ENCODE data around the gene TTC9B. TPM values are rescaled to one million over a fixed set of nuclear protein-coding genes. Genes with fewer than 3 reads are reported as not detected.

TTC9B gene
- total and polyA plus RNA-seq, 2 of the 8 experiments (the other 6 are each of a cell fraction or from before 2014, with no cell fraction given), result 0.26 TPM; not detected in 1

- H3K79me1 ChIP-seq (ENCODE audit: low read depth, low read length), result no peaks in the 10 kb centered on the region
- no peaks in the 10 kb centered on the region for H3K79me2 ChIP-seq (ENCODE audit: control insufficient read depth in 1 of 2, insufficient read depth in 2 of 2, low read length in 2 of 2)
- H3K14ac ChIP-seq (ENCODE audit: insufficient read length), result no peak overlapping the region
- H4K91ac ChIP-seq (replicated peaks; ENCODE audit: insufficient read length, low read length), result no peak overlapping the region
- H4K20me1 ChIP-seq (replicated peaks in 1 of 2; ENCODE audit: control insufficient read depth in 1 of 2, insufficient read depth in 2 of 2, low read length in 2 of 2), result peaks cover 3 to 4% of the 10 kb centered on the region in 2 experiments
- H3K23me2 ChIP-seq (ENCODE audit: low read depth, low read length), result peaks cover 7% of the 10 kb centered on the region; the same call in 1 of the 2 replicates
- no peak overlapping the region for H3K56ac ChIP-seq (replicated peaks; ENCODE audit: insufficient read length, low read depth, low read length)
- no peak overlapping the region for H3K18ac ChIP-seq (ENCODE audit: extremely low read depth, low read length)
- WGBS, 2 experiments (ENCODE audit: extremely low coverage in 1 of 2, insufficient coverage in 1 of 2, insufficient read length in 1 of 2, insufficient replicate concordance in 2 of 2, low coverage in 1 of 2, low lambda C conversion rate in 2 of 2, missing lambda C conversion rate in 1 of 2), result 92% methylated on average over 29 of the region's 50 CpGs; no CpG with 5 or more reads in 1 of the 2 experiments
- no peak overlapping the region for H2BK20ac ChIP-seq (ENCODE audit: low read length)
- no peak overlapping the region for H3K27ac ChIP-seq (ENCODE audit: low read depth, low read length)
- ChIA-PET POLR2A (ENCODE audit: partially characterized antibody) (no interaction called here), CTCF (ENCODE audit: partially characterized antibody) (interaction anchor here (1.2 kb wide), 1 partner anchor 9 kb away, joined by 4 read pairs; no protein-coding TSS in a partner anchor)
- no peak overlapping the region for H3K23ac ChIP-seq (ENCODE audit: insufficient read length)
- H3K27me3 ChIP-seq (replicated peaks in 1 of 4; ENCODE audit: control insufficient read depth in 3 of 4, extremely low read depth in 1 of 4, insufficient read depth in 3 of 4, low read length in 3 of 4), result peaks cover 0 to 18% (median 13%) of the 10 kb centered on the region in 4 experiments; a peak in 6 of 7 replicates
- no peak overlapping the region for H2BK120ac ChIP-seq (replicated peaks; ENCODE audit: low read depth, low read length)
- H3K4me2 ChIP-seq (ENCODE audit: insufficient read depth in 1 of 2, low read depth in 2 of 2, low read length in 2 of 2), result no peak overlapping the region
- H2BK15ac ChIP-seq (ENCODE audit: low read length), result no peak overlapping the region
- H4K8ac ChIP-seq (ENCODE audit: extremely low read depth, insufficient read depth, low read length), result no peak overlapping the region
- no peaks in the 10 kb centered on the region for H3K9me3 ChIP-seq (ENCODE audit: insufficient read depth in 2 of 2, low read depth in 1 of 2, low read length in 1 of 2)
- DNase-seq (ENCODE audit: low read depth in 1 of 2, low spot score in 2 of 2), result no peak
- no peak overlapping the region for H3K9ac ChIP-seq (replicated peaks in 1 of 4; ENCODE audit: extremely low read depth in 1 of 4, low read depth in 3 of 4, low read length in 3 of 4)
- no peak for FAIRE-seq
- no peak overlapping the region for H3K4ac ChIP-seq (replicated peaks; ENCODE audit: insufficient read length, low read depth, low read length)
- H2AK5ac ChIP-seq (ENCODE audit: low read depth, low read length), result no peak overlapping the region
- H2AFZ ChIP-seq (ENCODE audit: low read length), result no peak overlapping the region
- peaks cover 0 to 10% (median 6%) of the 10 kb centered on the region in 4 experiments; a peak in 5 of 7 replicates for H3K4me1 ChIP-seq (replicated peaks in 1 of 4; ENCODE audit: control insufficient read depth in 3 of 4, insufficient read depth in 4 of 4, low read length in 3 of 4)
- no peak overlapping the region for H4K5ac ChIP-seq (ENCODE audit: insufficient read length, low read depth, low read length)
- H2BK5ac ChIP-seq (ENCODE audit: low read depth, low read length), result no peak overlapping the region
- H2BK12ac ChIP-seq (ENCODE audit: low read depth, low read length), result no peak overlapping the region
- H3K36me3 ChIP-seq (ENCODE audit: control insufficient read depth in 2 of 4, insufficient read depth in 4 of 4, low read length in 3 of 4), result no peaks in the 10 kb centered on the region
- no peak overlapping the region for H3K4me3 ChIP-seq (ENCODE audit: extremely low read depth in 1 of 4, insufficient read depth in 2 of 4, low read depth in 3 of 4, low read length in 4 of 4)
- TF ChIP-seq SAP30 (IDR thresholded peaks at IDR 0.05; ENCODE audit: insufficient read depth, insufficient replicate concordance, low read length), result no peak
- TF ChIP-seq GTF2F1 (IDR thresholded peaks at IDR 0.05; ENCODE audit: borderline replicate concordance, low read depth, low read length), result no peak
- no peak for TF ChIP-seq ATF3 (IDR thresholded peaks at IDR 0.05; ENCODE audit: insufficient read depth, low read depth, low read length)
- no peak for TF ChIP-seq GABPA (IDR thresholded peaks at IDR 0.05; ENCODE audit: borderline replicate concordance, insufficient read depth, low read length)
- TF ChIP-seq ATF2 (IDR thresholded peaks at IDR 0.05; ENCODE audit: low read length), result no peak
- no peak for TF ChIP-seq RNF2 (IDR thresholded peaks at IDR 0.05; ENCODE audit: borderline replicate concordance, low read depth, low read length, missing control alignments, poor library complexity, severe bottlenecking)
- TF ChIP-seq EZH2 (IDR thresholded peaks at IDR 0.05; ENCODE audit: low read depth, low read length, severe bottlenecking), result no peak
- TF ChIP-seq HDAC2 (IDR thresholded peaks at IDR 0.05; ENCODE audit: borderline replicate concordance in 1 of 2, low read depth in 2 of 2, low read length in 2 of 2), result no peak
Observed at GRCh38 chr19:40213882-40214570, 4.2 kb downstream of the TTC9B start.

All from H1 (cell line).